ENCODE measurements around the gene MVK. TPM values are rescaled to one million over a fixed set of nuclear protein-coding genes. Genes with fewer than 3 reads are reported as not detected.

MVK gene
- total and polyA plus RNA-seq, 2 of the 4 experiments (the other 2 are of a cell fraction) = 6.6 to 11.5 TPM

GRCh38 chr12:109542876-109543275 is 30.7 kb upstream of the MVK start:
- dilution Hi-C loops (cut with HindIII; ENCODE audit: low sequenced_read_pairs, unreplicated experiment) (no loop called here), in situ Hi-C loops (cut with MboI; ENCODE audit: low sequenced_read_pairs) (no loop called here), intact Hi-C loops (cut with micrococcal nuclease) (no loop called here)
- no peak overlapping the region for H3K23ac ChIP-seq (ENCODE audit: low read depth, low read length)
- H2BK120ac ChIP-seq (ENCODE audit: low read depth, low read length) = no peak overlapping the region
- no peak overlapping the region for H2BK15ac ChIP-seq (ENCODE audit: low read depth, low read length)
- H2BK5ac ChIP-seq (ENCODE audit: low read depth, low read length, poor library complexity, severe bottlenecking) = no peak overlapping the region
- no peak overlapping the region for H3K18ac ChIP-seq (ENCODE audit: low read depth, low read length)
- H4K91ac ChIP-seq (ENCODE audit: insufficient read depth, low read depth, low read length) = no peak overlapping the region
- H2BK20ac ChIP-seq (ENCODE audit: low read depth, low read length) = no peak overlapping the region
- H4K8ac ChIP-seq (ENCODE audit: low read depth in 2 of 2, low read length in 2 of 2) = no peak overlapping the region
- H2AK5ac ChIP-seq (ENCODE audit: low read depth, low read length) = no peak overlapping the region
- H3K4ac ChIP-seq (ENCODE audit: low read depth, low read length) = no peak overlapping the region
- H3K9me1 ChIP-seq (ENCODE audit: insufficient read depth, low read length) = peaks cover 8% of the 10 kb centered on the region
- TF ChIP-seq ELK1 (IDR thresholded peaks at IDR 0.05; ENCODE audit: borderline replicate concordance, low read depth, low read length) = no peak
- TF ChIP-seq MXI1 (IDR thresholded peaks at IDR 0.05; ENCODE audit: borderline replicate concordance, low read depth, low read length) = no peak
- no peak for TF ChIP-seq RCOR1 (IDR thresholded peaks at IDR 0.05; ENCODE audit: insufficient replicate concordance, low read length)
- TF ChIP-seq, protein P1, sequence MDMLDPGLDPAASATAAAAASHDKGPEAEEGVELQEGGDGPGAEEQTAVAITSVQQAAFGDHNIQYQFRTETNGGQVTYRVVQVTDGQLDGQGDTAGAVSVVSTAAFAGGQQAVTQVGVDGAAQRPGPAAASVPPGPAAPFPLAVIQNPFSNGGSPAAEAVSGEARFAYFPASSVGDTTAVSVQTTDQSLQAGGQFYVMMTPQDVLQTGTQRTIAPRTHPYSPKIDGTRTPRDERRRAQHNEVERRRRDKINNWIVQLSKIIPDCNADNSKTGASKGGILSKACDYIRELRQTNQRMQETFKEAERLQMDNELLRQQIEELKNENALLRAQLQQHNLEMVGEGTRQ (IDR thresholded peaks at IDR 0.05; ENCODE audit: low read depth, low read length) = no peak
- no peak for TF ChIP-seq RFX5 (IDR thresholded peaks at IDR 0.05; ENCODE audit: low read depth, low read length)
- no peak for TF ChIP-seq SMC3 (IDR thresholded peaks at IDR 0.05; ENCODE audit: low read depth, low read length)
- H3K4me3 ChIP-seq (ENCODE audit: insufficient read depth, low read depth, low read length) = no peak overlapping the region
- no peak overlapping the region for H3K56ac ChIP-seq (ENCODE audit: extremely low read depth, insufficient read depth, low read length)
- no peak overlapping the region for H3K14ac ChIP-seq (replicated peaks; ENCODE audit: low read depth, low read length)
- H3K36me3 ChIP-seq (ENCODE audit: control insufficient read depth, insufficient read depth, low read length) = no peaks in the 10 kb centered on the region
- H3K27me3 ChIP-seq (ENCODE audit: control insufficient read depth, insufficient read depth, low read length) = peaks cover 6% of the 10 kb centered on the region; the same call in 1 of the 2 replicates
- CTCF ChIA-PET = no interaction called here
- ATAC-seq (ENCODE audit: low read depth) (no peak), DNase-seq (no peak)
- no peaks in the 10 kb centered on the region for H4K20me1 ChIP-seq (ENCODE audit: insufficient read depth, low read length)
- H3K27ac ChIP-seq (ENCODE audit: insufficient read depth, low read length) = no peak overlapping the region
- BruUV-seq (replicated peaks) = no TSS peak
- H3K9me3 ChIP-seq (ENCODE audit: control insufficient read depth, insufficient read depth, low read length) = no peaks in the 10 kb centered on the region
- no peak overlapping the region for H2AFZ ChIP-seq (replicated peaks; ENCODE audit: low read length, poor library complexity)
- WGBS, 2 experiments (ENCODE audit: extremely low coverage in 2 of 2, insufficient read length in 1 of 2) = 83% methylated on average over 2 of the region's 6 CpGs; no CpG with 5 or more reads in 1 of the 2 experiments
- peaks cover 0 to 4% of the 10 kb centered on the region in 2 experiments; a peak in 3 of 4 replicates for H3K79me1 ChIP-seq (ENCODE audit: low read depth in 1 of 2, low read length in 2 of 2)
- no peak overlapping the region for H2AK9ac ChIP-seq (replicated peaks; ENCODE audit: low read depth, low read length, poor library complexity)
- no peak overlapping the region for H3K4me2 ChIP-seq (ENCODE audit: low read depth, low read length)
- H3K9ac ChIP-seq (ENCODE audit: low read depth, low read length) = no peak overlapping the region
- peaks cover 9% of the 10 kb centered on the region for H3K4me1 ChIP-seq (ENCODE audit: control insufficient read depth, insufficient read depth, low read length)
- H4K5ac ChIP-seq (ENCODE audit: low read depth, low read length) = no peak overlapping the region
- POLR2A ChIA-PET (ENCODE audit: unreplicated experiment) = interaction anchor here (0.7 kb wide), 1 partner anchor 829 kb away, joined by 5 read pairs; no protein-coding TSS in a partner anchor
